NT2/D1 (cell line): Measurements from ENCODE around the gene LRP1-AS.

Experiments used
- SUZ12 ChIP-seq: IDR thresholded peaks from 2 replicates; pipeline ENCODE4 v1.6.1; 2011; ENCODE audit not compliant: insufficient read length, insufficient read depth; ENCODE audit errors: extremely low read depth
- YY1 ChIP-seq: IDR thresholded peaks from 2 replicates; pipeline ENCODE4 v1.6.1; 2011; ENCODE audit not compliant: insufficient read length, insufficient read depth
- ZNF274 ChIP-seq: IDR thresholded peaks from 2 replicates; pipeline ENCODE4 v1.6.1; 2011; ENCODE audit warnings: mild to moderate bottlenecking, low read depth, low read length

- TF ChIP-seq ZNF274 (no peak), SUZ12 (no peak), YY1 (no peak)
Measured at GRCh38 chr12:57176139-57176477, 28.7 kb upstream of the LRP1-AS start.
